Choroid plexus epithelial cell (primary cell): ENCODE data around the gene HOXD9.
A peak's percentile ranks its signal among the peaks of the same experiment; 100 is the strongest.

Source experiments
- DNase-seq: peaks from one replicate; pipeline ENCODE4 v3.0.0-alpha.2; 2010; ENCODE audit warnings: low read depth
- H3K4me3 ChIP-seq: 2 replicates; pipeline ENCODE4 v1.5.1; 2011; ENCODE audit warnings: low read depth, mild to moderate bottlenecking, control low read depth, low read length, moderate library complexity
- CTCF ChIP-seq: conservative IDR thresholded peaks from 2 replicates; pipeline ENCODE4 v1.5.1; 2011; ENCODE audit warnings: low read depth, mild to moderate bottlenecking, control low read depth, inconsistent platforms, low read length, moderate library complexity

Gene HOXD9

GRCh38 chr2:176138923-176139660, 16.6 kb downstream of the HOXD9 start:
- TF ChIP-seq CTCF = no peak
- no peak overlapping the region for H3K4me3 ChIP-seq
- DNase-seq = no peak

DNA sequence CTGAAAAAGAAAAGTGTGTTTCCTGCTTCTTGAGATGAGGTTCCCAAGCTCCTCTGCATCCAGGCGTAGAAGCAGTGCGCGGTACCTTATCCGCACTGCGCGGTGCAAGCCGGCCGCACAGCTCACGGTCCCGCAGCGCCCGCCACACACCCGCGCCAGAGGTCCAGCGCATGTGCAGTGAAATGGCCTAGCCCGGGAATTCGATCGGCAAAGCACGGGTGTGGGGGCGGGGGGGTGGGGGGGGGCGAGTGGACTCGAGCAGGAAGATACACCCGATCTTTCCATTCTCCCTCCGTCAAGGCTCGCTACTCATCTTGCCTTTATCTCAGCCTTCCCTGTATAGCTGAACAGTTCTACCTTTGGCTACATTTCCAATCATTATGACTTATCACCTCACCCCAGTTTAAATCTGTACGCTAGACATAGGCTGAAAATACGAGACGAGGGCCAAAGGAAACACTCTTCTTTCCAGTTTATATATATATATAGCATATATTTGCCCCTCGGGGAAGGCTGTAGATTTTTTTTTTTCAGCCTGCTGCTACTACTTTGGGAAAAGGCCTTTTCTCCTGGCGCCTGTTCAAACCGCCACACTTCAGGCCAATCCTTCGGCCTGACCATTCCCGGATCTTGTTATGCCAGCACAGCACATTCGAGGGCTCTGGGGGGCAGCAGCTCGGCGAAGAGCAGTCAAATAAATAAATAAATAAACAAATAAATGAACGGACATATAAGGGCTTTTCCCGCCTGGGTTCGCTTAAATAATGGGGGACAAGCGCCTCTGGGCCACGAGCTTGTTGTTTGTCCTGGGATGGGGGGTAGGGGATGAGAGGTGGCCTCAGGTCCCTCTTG, 17.4 kb downstream of the HOXD9 start:
- no peak for TF ChIP-seq CTCF
- no peak overlapping the region for H3K4me3 ChIP-seq
- DNase-seq = no peak

GRCh38 chr2:176140513-176141317, 18.2 kb downstream of the HOXD9 start:
- peak overlapping the region; percentile 46 for H3K4me3 ChIP-seq
- DNase-seq = peak; percentile 51
- TF ChIP-seq CTCF = peak; percentile 76

DNA sequence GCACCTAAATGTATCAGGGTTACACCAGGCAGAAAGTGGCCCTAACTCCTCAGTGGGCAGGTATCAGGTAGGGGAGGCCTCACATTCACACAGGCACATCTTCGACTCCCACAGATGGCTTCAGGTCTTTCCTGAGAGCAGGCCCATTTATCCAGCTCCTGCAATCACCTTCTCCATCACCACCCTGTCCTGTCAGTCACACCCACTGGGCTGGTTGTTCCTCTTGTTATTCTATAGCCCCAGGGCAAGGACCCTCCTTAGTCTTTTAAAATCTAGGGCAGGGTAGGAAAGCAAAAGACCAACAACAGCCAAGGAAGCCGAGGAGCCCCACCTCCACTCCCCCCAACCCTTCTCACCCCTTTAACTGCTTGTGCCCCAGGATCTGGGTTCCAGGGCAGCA, 19.8 kb downstream of the HOXD9 start:
- no peak for DNase-seq
- TF ChIP-seq CTCF = no peak
- no peak overlapping the region for H3K4me3 ChIP-seq

DNA sequence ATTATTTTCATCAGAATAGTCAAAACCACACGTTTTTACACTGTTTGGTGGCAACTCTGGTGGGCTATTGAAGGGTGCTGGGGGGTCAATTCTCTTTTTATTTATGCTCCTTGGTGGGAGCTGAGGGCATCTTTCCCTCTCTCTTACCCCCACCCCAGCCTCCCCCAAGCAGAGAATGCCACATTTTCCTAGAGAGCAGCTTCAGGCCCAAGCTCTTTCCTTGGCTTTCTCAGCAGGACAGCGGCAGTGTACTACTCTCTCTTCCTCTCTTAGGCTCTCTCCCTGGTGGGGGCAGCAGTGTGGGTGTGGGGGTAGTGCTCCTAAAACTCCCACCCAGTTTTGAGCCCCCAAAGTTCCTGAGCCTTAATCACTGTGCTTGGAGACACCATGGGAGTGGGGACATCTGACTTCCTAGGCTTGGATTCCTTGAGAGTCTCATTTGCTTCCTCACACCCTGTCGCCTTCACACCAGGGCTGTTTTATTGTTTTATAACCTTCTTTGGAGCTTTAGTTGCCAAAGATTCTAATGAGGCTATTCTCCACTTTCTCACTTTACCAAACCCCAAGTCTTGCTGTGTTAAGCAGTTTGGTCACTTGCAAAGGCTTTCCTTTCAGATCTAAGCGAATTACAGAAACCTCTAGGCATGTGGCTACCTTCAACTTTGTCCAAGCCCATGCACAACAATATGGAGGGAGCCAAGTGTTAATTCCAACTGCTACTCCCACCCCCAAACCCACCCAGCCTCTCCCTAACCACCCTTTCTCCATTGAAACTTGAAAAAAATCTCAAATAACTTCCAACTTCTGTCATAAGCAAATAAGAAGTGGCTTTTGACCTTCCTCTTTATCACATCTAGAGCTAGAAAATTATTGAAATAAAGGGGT, 22.8 kb downstream of the HOXD9 start:
- H3K4me3 ChIP-seq = no peak overlapping the region
- no peak for TF ChIP-seq CTCF
- no peak for DNase-seq

- H3K4me3 ChIP-seq = no peak overlapping the region
- DNase-seq = no peak
- TF ChIP-seq CTCF = no peak
Observed at GRCh38 chr2:176146101-176146500, 23.6 kb downstream of the HOXD9 start.
